C4-2B (cell line): Measurements from ENCODE around the gene EMP2.

Experiments used
- H3K27ac ChIP-seq: fragments of 450-650 bp; 2 replicates; pipeline ENCODE4 v1.5.1; 2017
- CTCF ChIP-seq: fragments of 450-650 bp; conservative IDR thresholded peaks from 2 replicates; pipeline ENCODE4 v1.5.1; 2017; ENCODE audit warnings: mild to moderate bottlenecking
- ZFX ChIP-seq: fragments of 450-650 bp; IDR thresholded peaks from 2 replicates; pipeline ENCODE4 v1.6.1; 2017

Gene EMP2

GRCh38 chr16:10581507-10581906 lies 1.1 kb upstream of the EMP2 start:
- TF ChIP-seq ZFX (no peak), CTCF (no peak)
- H3K27ac ChIP-seq: no peak overlapping the region

GRCh38 chr16:10580883-10581247 lies 467 bp upstream of the EMP2 start:
- TF ChIP-seq CTCF (no peak), ZFX (no peak)
- peak overlapping the region; percentile 71 for H3K27ac ChIP-seq

GRCh38 chr16:10579575-10579964 lies 828 bp downstream of the EMP2 start:
- TF ChIP-seq CTCF: no peak
- TF ChIP-seq ZFX: no peak
- H3K27ac ChIP-seq: peak overlapping the region; percentile 71

GRCh38 chr16:10578474-10579316 lies 1.7 kb downstream of the EMP2 start:
- TF ChIP-seq CTCF: no peak
- no peak for TF ChIP-seq ZFX
- H3K27ac ChIP-seq: peak overlapping the region; percentile 46

GRCh38 chr16:10577305-10578202 lies 2.8 kb downstream of the EMP2 start:
- no peak for TF ChIP-seq CTCF
- no peak for TF ChIP-seq ZFX
- H3K27ac ChIP-seq: peak overlapping the region; percentile 46

GRCh38 chr16:10576390-10577304 lies 3.8 kb downstream of the EMP2 start:
- no peak for TF ChIP-seq CTCF
- no peak for TF ChIP-seq ZFX
- H3K27ac ChIP-seq: peak overlapping the region; percentile 46
